ENCODE results near the gene SMYD2.
"Not testable (repeated sequence)": the region's sequence is repeated elsewhere in the genome, so short reads cannot be mapped to it uniquely, and the experiment has no call there.

The SMYD2 gene

DNA sequence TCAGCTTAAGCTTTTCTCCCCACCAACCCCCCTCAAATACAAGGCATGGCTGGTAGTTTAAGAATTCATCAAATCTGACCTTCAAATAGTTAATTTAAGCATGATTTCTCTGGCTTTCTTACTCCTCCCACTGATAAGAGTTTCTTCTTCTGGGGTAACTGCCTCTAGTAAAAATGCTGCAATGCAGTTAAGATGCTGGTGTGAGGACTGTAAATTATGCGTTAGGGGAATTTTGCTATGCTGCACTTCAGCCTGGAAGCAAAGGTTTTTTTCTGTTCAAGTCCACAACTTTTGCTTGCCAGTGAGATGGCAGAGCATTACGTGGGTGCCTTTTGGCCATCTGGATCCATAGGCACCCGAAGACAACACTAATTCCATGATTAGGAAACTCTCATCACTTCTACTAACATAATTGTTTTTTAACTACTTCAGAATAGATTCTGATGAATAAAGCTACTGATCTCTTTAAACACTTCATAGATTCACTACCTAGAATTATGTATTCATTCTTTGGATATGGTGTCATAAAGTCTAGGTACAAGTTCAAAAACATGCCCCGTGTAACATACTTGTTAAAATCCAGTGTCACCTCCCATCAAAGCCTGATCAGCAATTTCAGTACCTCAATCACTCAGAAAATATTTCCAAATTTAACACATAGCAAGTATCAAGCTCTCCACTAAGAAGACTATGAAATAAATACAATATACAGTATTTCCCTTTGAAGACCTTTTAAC, 8.8 kb upstream of the SMYD2 start:
- no peak for DNase-seq

DNA sequence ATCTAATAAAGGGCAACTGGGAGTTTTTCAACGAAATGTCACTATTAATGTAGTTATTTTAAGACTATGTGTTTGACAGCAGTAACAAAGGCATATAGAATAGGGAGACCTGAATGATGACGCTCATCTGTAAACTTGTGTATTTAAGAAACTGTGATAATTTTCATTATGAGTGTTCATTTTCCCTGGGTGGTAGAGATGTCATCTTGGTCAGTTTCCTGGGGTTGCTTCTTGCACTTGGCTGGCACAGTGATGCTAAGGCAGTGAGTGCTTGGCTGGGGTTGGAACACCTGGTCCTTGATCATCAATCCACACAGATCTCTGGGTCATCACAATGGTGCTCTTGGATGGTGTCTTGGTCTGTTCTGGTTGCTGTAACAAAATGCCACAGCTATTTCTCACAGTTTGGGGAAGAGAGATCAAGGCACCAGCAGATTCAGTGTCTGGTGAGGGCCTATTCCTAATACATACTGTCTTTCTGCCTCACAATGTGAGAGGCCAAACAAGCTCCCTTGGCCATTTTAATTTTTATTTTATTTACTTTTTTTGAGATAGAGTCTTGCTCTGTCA, 7.9 kb upstream of the SMYD2 start:
- DNase-seq: no peak

DNA sequence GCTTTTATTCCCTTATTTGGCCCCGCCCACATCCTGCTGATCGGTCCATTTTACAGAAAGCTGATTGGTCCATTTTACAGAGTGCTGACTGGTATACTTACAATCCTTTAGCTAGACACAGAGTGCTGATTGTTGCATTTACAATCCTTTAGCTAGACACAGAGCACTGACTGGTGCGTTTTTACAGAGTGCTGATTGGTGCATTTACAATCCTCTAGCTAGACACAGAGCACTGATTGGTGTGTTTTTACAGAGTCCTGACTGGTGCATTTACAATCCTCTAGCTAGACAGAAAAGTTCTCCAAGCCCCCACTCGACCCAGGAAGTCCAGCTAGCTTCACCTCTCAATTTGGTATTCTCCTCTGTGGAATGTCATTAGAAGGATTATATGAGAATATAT, 5.3 kb upstream of the SMYD2 start:
- DNase-seq: not testable (repeated sequence)

DNA sequence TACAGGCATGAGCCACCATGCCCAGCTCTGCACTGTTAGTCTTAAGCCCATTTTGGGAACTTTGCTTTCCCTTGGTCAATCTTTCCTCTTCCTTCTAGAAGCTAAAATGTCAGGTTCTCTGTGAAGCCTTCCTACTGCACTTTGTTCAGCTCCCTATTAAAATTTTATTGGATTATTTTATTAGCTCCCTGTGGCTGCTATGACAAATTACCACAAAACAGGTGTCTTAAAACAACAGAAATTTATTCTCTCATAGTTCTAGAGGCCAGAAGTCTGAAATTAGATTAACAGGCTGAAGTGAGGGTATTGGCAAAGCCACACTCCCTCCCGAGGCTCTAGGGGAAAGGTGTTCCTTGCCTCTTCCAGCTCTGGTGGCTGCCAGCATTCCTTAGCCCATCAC, 4.2 kb upstream of the SMYD2 start:
- no peak for DNase-seq

DNA sequence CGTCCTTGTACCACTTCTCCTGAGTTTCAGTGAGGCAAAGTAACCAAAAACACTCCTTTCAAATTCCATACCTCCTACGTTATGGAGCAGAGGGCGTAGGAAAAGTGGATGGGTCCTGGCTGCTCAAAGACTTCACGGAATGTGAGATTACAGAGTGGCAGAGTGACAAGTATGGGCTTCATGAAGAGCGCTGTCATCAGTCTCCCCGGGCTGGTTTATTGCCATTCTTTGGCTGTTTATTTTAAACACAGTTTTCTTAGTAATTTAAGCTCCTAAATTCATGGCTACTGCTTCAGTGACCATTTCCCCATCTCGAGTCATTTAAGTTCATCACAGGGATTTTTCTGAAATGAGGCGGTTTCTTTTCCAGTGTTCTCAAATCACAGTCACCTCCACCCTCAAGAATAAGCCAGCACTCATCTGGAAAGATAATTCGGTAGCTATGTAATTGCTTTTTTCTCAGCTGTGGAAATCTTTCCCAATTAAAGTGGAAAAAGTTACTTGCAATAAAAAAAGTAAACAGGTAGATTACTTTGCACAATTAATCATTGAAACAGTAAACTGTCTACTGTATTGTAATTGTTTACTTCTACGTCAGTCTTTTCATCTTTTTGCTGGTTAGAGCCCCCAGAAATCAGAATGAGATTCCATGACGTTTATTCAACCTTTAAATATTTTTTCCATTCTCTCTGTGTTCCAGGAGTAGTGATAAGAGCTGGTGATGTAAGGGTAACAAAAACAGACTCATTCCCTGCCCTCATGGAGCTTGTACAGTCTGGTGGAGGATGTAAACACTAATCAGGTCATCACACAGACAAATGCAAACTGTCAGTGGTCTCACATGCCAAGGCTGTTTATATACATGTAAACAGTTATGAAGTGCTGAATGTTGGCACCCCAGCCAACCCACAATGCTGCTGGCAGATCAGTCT, 3.0 kb upstream of the SMYD2 start:
- DNase-seq: no peak

DNA sequence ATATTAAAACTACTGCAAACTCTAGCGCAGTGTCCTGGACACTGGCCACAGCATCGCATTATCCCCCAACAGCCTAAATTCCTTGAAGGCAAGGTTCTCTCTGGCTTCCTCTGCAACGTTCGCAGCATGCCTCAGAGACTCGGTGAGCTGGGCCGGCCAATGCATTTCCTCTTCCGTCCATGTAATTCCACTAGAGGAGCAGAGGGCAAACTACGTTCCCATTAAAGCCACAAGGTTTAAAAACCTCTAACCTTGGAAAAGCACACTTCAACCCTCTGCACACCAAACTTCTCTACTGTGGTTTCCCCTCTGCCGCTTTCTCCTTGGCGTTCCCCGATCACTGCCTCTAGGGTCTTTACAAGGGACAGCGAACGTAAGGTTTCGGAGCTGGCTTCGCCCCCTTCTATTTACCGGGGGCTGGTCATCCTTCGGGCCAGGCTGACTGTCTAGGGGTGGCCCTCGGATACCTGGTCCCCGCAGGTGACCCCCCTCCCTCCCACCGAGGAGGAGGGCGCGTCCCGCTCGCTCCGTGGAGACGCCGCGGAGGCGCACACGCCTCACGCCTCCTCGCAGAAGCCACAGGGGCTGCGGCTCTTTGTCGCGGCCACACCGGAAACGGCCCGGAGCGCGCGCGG, 456 bp upstream of the SMYD2 start:
- DNase-seq: peak; percentile 55

DNA sequence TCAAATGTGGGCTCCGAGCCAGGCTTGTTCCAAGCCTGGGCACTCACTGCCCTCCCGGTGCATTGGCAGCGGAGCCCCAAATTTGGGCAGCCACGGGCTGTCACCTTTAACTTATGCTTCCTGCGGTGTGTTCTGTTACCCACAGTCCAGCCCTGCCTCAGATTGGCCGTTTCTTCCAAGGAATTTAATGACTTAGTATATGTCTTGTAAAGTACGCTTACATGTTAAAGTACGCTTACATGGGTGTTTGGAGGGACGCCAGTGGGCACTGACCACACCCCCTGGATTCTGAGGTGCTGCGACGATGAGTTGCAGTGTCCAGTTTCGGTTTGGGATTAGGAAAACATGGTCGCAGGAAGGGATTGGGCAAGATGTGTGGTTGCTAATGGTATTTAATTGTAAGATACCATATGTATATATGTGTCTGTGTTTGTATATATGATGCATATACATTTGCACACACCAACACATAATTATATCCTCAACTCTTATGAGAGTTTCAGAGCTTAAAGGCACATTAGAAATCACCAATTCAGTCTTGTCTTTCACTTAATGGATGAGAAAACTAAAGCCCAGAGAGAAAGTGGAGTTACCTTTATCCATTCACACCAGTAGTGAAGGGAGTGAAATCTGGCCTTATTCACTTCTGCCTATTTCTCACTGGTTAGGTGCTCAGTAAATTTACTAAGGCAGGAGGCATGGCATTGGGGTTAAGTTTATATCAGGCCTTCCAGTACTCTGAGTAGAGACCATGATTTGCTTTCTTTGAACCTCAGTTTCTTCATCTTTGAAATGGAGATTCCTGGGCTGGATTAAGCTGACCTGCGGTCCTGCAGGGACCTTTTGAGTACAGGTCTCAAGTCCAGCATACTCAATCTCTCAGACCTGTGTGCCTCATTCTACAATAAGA, 1.0 kb downstream of the SMYD2 start:
- peak; percentile 82 for DNase-seq

DNA sequence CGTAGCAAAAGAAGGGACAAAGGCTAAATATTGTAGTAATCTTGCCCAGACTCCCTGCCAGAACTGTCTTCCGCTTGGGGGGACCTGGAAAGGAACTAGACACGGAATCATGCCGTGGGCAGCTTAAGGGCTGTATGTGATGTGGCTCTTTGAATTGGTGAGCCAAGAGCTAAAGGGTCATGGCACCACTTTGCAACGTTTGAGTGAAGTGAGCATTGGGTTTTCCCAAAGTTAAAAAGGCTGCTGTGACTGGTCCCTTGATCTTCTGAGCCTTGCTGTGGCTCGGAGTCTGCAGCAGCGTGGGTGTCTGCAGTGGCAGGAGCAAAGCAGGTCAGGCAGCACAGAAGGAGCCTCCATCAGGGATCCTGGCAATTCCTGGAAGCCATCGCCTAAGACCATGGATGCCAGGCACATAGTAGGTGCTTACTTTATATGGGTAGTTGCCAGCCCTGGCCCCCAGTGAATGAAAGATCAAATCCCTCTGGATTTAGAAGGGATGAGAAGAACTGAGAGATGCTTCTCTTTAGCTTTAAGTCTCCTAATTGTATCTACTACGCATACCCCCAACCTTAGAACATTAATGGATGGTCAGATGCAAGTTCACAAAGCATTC, 1.8 kb downstream of the SMYD2 start:
- DNase-seq: no peak

DNA sequence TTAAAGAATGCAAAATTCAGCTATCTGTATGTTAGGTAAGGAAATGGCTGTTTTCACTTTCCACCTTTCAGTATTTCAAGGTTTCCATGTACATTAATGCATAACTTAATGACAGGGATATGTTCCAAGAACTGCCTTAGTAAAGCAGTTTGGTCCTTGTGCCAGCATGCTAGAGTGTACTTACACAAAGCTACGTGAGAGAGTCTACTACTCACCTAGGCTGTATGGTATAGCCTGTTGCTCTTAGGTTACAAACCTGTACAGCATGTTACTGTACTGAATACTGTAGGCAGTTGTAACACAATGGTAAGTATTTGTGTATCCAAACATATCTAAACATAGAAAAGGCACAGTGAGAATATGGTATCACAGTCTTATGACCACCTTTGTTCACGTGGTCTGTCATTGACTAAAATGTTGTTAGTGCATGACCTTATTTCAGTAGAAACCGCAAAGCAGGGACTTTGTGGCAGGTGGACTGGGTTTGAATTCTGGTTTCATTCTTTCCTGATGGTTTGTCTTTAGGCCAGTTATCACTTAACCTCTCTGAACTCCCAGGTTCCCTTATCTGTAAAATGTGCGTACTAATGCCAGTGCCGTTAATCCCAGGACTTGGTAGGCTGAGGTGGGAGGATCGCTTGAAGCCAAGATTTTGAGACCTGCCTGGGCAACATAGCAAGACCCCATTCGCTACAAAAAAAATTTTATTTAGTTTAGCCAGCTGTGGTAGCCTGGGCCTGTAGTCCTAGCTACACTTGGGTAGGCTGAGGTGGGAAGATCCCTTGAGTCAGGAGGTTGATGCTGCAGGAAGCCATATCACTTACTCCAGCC, 4.9 kb downstream of the SMYD2 start:
- no peak for DNase-seq

DNA sequence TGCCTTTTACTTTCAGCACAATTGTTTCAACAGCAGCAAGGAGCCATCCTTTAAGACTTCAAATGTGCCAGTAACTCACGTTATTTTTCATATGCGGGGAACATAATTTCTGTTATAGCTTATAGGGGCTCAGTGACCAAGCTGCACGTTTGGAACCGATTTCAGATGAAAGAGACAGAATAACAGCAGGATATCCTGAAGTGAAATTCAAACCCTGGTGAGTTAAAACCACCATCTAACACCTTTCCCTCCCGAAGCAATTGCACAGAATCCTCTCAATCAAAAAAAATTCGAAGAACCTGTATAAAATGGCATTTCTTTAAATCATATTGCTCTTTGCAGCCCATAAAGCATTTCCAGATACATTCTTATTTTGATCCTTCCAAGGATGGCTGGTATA, 6.9 kb downstream of the SMYD2 start:
- no peak for DNase-seq

DNA sequence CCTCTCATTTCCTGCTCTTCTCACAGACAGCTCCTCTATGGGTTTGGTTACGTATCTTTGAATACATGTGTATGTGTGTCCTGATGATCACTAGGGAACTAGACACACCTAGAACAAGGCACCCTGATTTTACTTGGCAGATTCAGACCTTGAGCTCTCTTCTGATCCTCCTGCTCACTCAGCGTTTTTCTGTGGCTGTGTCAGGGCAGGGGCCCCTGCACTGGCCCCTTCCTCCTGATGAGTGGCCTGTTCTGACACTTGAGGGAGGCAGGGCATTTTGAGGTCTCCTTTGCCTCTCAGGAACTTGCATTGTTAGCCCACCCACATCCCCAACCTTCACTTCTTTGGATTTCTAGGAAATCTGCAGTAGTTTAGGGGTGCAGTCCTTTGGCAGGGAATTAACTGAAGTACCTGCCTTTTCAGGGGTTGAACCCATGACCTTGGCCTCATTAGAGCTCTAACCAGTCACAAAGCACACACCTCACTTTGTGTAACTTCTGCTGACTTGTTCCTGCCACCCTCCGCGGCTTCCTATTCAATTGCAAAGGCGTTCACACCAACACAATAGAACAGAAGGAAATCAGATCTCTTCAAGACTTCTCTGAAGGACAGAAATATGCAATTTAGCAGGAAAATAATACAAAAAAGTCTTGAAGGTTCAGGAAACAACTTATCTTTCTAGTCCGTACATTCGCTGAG, 8.8 kb downstream of the SMYD2 start:
- no peak for DNase-seq

DNA sequence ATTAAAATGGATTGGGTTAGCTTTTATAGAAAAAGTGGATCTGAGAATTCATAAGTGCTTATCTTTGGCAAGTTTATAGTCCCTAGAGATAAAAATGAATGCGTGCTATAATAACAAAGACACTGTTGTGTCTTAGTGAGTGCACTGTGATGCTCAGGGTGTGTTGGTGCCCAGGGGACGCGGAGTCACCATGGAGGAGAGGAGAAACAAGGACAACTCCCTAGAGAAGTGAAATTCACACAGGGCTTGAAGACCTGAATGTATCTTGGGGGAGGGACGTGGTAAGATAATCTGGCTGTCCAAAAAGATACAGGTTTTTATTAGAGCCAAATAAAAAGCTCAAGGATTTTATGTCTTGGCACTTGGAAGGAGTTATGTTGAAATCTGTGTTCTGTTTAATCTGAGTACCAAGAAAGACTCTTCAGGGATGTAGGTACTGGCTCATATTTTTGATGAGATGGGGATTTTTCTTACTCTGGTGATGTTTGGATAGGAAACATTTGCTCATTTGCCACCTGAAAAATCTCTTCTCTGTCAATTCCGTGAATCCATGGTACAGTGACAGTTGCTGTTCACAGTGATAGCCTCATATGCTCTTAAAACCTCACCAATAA, 9.6 kb downstream of the SMYD2 start:
- no peak for DNase-seq

DNA sequence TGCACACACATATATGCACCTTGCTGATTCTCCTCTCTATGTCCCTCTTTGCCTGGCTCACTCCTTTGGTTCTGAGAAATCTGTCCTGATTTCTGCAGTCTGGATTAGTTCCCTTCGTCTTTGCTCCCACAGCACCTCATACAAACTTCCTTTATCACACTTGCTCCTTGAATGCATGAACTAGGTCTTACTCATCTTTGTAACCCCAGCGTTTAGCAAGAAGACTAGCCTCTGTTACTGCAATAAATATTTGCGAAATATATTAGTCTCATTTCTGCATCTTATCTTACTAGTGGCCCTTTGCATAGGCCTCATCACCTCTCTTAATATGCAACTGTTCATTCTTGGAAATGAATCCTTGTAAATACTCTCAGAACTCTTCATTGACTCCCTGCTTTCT, 11.4 kb downstream of the SMYD2 start:
- DNase-seq: peak; percentile 25

DNA sequence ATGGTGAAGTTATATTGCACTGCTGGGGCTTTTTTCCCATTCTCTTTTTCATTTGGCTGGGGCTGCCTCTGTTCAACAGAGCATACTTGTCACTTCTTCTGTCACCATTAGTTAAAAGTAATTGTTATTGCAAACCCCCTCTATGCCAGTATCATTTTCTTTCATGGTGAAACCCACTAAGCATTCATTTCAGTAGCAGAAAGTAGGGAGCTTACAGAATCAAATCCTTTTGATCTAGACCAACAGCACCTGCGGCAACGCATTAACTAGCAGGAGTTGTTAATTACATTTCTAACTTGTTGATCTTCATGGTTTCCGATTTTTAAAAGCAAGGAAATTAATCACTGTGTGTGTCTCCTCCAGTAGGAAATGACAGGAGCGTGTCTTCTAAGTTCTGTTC, 15.0 kb downstream of the SMYD2 start:
- DNase-seq: no peak

DNA sequence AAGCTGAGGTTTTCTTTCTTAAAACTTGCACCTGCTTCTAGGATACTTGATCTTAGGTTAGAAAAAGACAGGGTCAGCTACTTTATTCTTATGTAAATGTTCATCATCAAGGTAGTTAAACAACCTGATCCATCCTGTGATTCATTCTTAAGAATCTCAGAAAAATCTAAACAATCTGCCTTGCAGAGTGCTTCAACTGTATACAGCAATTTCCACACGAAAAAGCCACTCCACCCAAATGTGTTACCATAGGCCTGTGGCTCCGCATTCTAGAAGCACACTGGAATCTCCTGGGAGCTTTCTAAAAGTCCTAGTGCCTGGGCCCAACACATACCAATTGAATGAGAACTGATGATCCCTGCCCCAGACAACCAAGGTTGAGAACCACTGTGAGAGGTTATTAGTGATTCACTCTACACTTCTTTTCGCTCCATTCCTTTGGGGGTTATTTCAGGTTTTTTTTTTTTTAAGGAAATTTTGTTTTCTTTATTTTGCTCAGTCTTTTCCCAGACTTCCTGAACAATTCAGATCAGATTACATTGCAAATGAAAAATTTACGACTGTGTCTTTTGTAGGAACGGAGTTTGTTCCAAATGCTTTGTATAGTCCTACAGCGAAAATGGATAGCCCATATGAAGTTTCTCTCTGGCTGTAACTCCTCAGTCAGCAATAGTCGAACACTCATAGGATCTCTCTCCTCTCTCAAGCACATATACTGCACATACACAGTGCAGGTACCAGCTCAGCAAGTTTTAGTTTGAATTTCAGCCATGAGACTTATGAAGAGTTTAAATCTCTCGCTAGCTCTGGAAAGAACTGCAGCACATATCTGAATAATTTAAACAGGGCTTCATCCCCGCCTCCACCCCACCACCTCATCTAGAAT, 16.1 kb downstream of the SMYD2 start:
- DNase-seq: peak; percentile 95

DNA sequence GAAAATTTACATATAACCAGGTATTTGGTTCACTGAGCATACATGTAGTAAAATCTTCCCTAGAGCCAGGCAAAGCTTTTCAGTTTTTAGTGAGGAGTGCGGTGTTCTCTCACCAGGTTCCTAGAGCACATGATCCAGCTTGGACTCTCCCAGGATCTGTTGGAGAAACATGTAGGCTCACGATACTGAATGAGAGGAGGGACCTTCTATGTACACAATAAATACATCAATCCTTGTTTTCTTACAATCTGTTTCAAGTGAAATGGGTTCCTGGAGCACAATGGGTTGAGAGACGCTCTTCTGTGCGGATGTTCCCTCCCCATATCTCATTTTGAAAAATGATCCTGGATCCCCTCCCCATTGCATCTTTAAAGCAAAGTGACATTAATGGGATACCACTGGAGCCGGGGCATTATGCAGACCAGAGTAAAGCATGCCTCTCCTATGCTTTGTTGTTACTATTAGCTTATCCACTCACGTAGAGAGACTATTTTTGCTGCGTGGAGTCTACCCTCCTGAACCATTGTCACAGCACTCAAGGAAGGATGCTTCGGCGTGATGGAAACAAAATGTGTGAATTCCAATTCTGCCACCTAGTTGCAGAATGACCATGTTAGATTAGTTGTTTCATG, 19.3 kb downstream of the SMYD2 start:
- DNase-seq: no peak

DNA sequence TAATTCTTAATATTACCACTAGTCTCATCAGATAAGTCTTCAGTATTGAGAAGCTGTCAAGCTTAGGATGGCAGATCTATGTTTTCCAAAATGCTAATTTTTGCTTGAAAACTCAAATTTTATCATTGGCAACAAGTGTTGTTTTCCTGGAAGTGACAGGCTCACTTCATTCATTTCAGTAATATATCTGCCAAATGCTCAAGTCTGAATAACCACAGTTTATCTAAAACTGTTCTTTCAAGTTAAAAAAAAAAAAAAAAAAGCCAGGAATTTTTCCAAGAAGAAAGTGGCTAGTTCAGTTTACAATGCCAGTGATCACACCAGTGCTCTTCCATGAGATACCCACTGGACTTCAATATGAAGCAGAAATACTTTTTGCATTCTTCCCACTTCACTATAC, 20.6 kb downstream of the SMYD2 start:
- DNase-seq: no peak

All from EL (cell line).